ENCODE measurements around the gene FNBP1. TPM values are rescaled to one million over a fixed set of nuclear protein-coding genes. Genes with fewer than 3 reads are reported as not detected.
"Not testable (repeated sequence)": the region's sequence is repeated elsewhere in the genome, so short reads cannot be mapped to it uniquely, and the experiment has no call there.

FNBP1 gene
- total RNA-seq, 2 experiments from 2014 or later, result 198 TPM

- H3K4me1 Mint-ChIP-seq, result peaks cover 28% of the 10 kb centered on the region
- H3K36me3 Mint-ChIP-seq, result peaks cover 57% of the 10 kb centered on the region
- H3K4me3 Mint-ChIP-seq, DNase-seq, H3K9me3 Mint-ChIP-seq, H3K27me3 Mint-ChIP-seq, H3K27ac Mint-ChIP-seq: not testable (repeated sequence)
Measured at GRCh38 chr9:129980224-129980623, 62.8 kb downstream of the FNBP1 start.

GRCh38 chr9:129979071-129979745, 63.8 kb downstream of the FNBP1 start:
- DNase-seq, result no peak
- peaks cover 53% of the 10 kb centered on the region for H3K36me3 Mint-ChIP-seq
- H3K27ac Mint-ChIP-seq, result peak overlapping the region; percentile 67
- peaks cover 20% of the 10 kb centered on the region for H3K4me1 Mint-ChIP-seq
- H3K27me3 Mint-ChIP-seq, result no peaks in the 10 kb centered on the region
- no peak overlapping the region for H3K4me3 Mint-ChIP-seq
- H3K9me3 Mint-ChIP-seq, result peaks cover 4% of the 10 kb centered on the region

GRCh38 chr9:129972816-129973215, 70.2 kb downstream of the FNBP1 start:
- H3K9me3 Mint-ChIP-seq, result no peaks in the 10 kb centered on the region
- no peak for DNase-seq
- peak overlapping the region; percentile 45 for H3K27ac Mint-ChIP-seq
- peaks cover 37% of the 10 kb centered on the region for H3K4me1 Mint-ChIP-seq
- no peaks in the 10 kb centered on the region for H3K27me3 Mint-ChIP-seq
- H3K4me3 Mint-ChIP-seq, result no peak overlapping the region
- H3K36me3 Mint-ChIP-seq, result peaks cover 40% of the 10 kb centered on the region

- H3K27me3 Mint-ChIP-seq, result no peaks in the 10 kb centered on the region
- no peak overlapping the region for H3K4me3 Mint-ChIP-seq
- H3K4me1 Mint-ChIP-seq, result peaks cover 63% of the 10 kb centered on the region
- H3K36me3 Mint-ChIP-seq, result peaks cover 50% of the 10 kb centered on the region
- H3K27ac Mint-ChIP-seq, result peak overlapping the region; percentile 80
- no peaks in the 10 kb centered on the region for H3K9me3 Mint-ChIP-seq
- DNase-seq, result no peak
Measured at GRCh38 chr9:129968690-129969485, 74.1 kb downstream of the FNBP1 start.

GRCh38 chr9:129964901-129965734, 77.9 kb downstream of the FNBP1 start:
- Mint-ChIP-seq H3K27ac (peak overlapping the region; percentile 95), H3K9me3 (no peaks in the 10 kb centered on the region), H3K4me3 (peak overlapping the region; percentile 19), H3K36me3 (peaks cover 55% of the 10 kb centered on the region), H3K27me3 (no peaks in the 10 kb centered on the region), H3K4me1 (peaks cover 76% of the 10 kb centered on the region)
- no peak for DNase-seq

GRCh38 chr9:129962889-129963703, 79.9 kb downstream of the FNBP1 start:
- Mint-ChIP-seq H3K4me3 (peak overlapping the region; percentile 82), H3K9me3 (no peaks in the 10 kb centered on the region), H3K27me3 (no peaks in the 10 kb centered on the region), H3K27ac (peak overlapping the region; percentile 95), H3K36me3 (peaks cover 71% of the 10 kb centered on the region), H3K4me1 (peaks cover 79% of the 10 kb centered on the region)
- DNase-seq, result peak; percentile 73

GRCh38 chr9:129962451-129962864, 80.5 kb downstream of the FNBP1 start:
- no peak for DNase-seq
- Mint-ChIP-seq H3K9me3 (no peaks in the 10 kb centered on the region), H3K27ac (peak overlapping the region; percentile 95), H3K4me1 (peaks cover 81% of the 10 kb centered on the region), H3K36me3 (peaks cover 76% of the 10 kb centered on the region), H3K4me3 (peak overlapping the region; percentile 82), H3K27me3 (no peaks in the 10 kb centered on the region)

- H3K27me3 Mint-ChIP-seq, result no peaks in the 10 kb centered on the region
- no peak overlapping the region for H3K4me3 Mint-ChIP-seq
- no peak for DNase-seq
- peak overlapping the region; percentile 91 for H3K27ac Mint-ChIP-seq
- no peaks in the 10 kb centered on the region for H3K9me3 Mint-ChIP-seq
- H3K4me1 Mint-ChIP-seq, result peaks cover 70% of the 10 kb centered on the region
- H3K36me3 Mint-ChIP-seq, result peaks cover 70% of the 10 kb centered on the region
Measured at GRCh38 chr9:129958796-129959195, 84.2 kb downstream of the FNBP1 start.

- peaks cover 49% of the 10 kb centered on the region for H3K4me1 Mint-ChIP-seq
- H3K27ac Mint-ChIP-seq, result peak overlapping the region; percentile 75
- peaks cover 63% of the 10 kb centered on the region for H3K36me3 Mint-ChIP-seq
- H3K9me3 Mint-ChIP-seq, result no peaks in the 10 kb centered on the region
- DNase-seq, result no peak
- H3K27me3 Mint-ChIP-seq, result no peaks in the 10 kb centered on the region
- H3K4me3 Mint-ChIP-seq, result no peak overlapping the region
Measured at GRCh38 chr9:129954868-129955550, 88.0 kb downstream of the FNBP1 start.

GRCh38 chr9:129953736-129954135, 89.3 kb downstream of the FNBP1 start:
- no peaks in the 10 kb centered on the region for H3K27me3 Mint-ChIP-seq
- peak overlapping the region; percentile 38 for H3K27ac Mint-ChIP-seq
- H3K36me3 Mint-ChIP-seq, result peaks cover 65% of the 10 kb centered on the region
- DNase-seq, result no peak
- no peaks in the 10 kb centered on the region for H3K9me3 Mint-ChIP-seq
- peaks cover 48% of the 10 kb centered on the region for H3K4me1 Mint-ChIP-seq
- no peak overlapping the region for H3K4me3 Mint-ChIP-seq

GRCh38 chr9:129952337-129952736, 90.7 kb downstream of the FNBP1 start:
- Mint-ChIP-seq H3K4me1 (peaks cover 40% of the 10 kb centered on the region), H3K27me3 (no peaks in the 10 kb centered on the region), H3K36me3 (peaks cover 62% of the 10 kb centered on the region), H3K27ac (peak overlapping the region; percentile 16), H3K9me3 (no peaks in the 10 kb centered on the region), H3K4me3 (no peak overlapping the region)
- no peak for DNase-seq

GRCh38 chr9:129949821-129950220, 93.2 kb downstream of the FNBP1 start:
- no peaks in the 10 kb centered on the region for H3K27me3 Mint-ChIP-seq
- H3K9me3 Mint-ChIP-seq, result no peaks in the 10 kb centered on the region
- DNase-seq, result no peak
- peaks cover 45% of the 10 kb centered on the region for H3K4me1 Mint-ChIP-seq
- H3K27ac Mint-ChIP-seq, result peak overlapping the region; percentile 25
- H3K36me3 Mint-ChIP-seq, result peaks cover 69% of the 10 kb centered on the region
- H3K4me3 Mint-ChIP-seq, result no peak overlapping the region

- H3K36me3 Mint-ChIP-seq, result peaks cover 76% of the 10 kb centered on the region
- H3K4me1 Mint-ChIP-seq, result peaks cover 53% of the 10 kb centered on the region
- DNase-seq, H3K9me3 Mint-ChIP-seq, H3K27me3 Mint-ChIP-seq, H3K4me3 Mint-ChIP-seq: not testable (repeated sequence)
- H3K27ac Mint-ChIP-seq, result peak overlapping the region; percentile 39
Measured at GRCh38 chr9:129948626-129949025, 94.4 kb downstream of the FNBP1 start.
